NCI-H748 treated with DMSO at 0.1 percent for 48 hours (cell line): ENCODE results near the gene PTPRJ.
"Not testable (repeated sequence)": the region's sequence is repeated elsewhere in the genome, so short reads cannot be mapped to it uniquely, and the experiment has no call there.

Source experiments
- DNase-seq: peaks from one replicate; lab custom pipeline; 2025; lab: John Stamatoyannopoulos, UW

Gene PTPRJ

DNA sequence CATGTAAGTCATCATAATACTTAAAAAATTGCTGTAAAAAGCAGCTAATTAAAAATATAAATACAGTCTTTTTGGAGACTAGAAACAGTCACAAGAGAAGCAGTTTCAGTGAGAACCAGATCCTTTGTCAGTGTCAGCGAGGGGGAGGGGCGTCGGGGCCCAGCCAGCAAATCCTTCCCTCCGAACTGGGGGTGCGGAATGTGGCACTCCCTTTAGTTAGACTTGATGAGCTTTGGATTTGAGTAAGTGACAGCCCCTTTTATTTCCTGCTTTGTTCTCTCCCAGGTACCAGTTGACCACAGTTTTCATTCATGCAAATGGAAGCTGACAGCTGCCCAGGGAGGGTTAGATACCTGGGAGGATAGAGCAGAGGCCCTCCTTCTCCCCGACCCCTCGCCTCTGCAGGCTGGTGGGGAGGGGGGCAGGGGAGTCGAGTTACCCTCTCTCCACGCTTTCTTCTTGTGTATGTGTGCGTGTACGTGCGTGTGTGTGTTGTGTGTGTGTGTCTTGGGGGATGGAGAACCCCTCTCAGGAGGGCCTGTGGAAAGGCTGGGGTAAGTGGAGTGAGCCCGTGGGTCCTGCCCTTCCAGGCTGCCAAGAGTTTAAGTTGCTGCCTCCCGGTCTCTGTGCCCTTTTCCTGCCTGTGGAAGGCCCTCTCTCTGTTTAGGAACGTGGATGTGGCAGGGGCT, 38.3 kb downstream of the PTPRJ start:
- no peak for DNase-seq

DNA sequence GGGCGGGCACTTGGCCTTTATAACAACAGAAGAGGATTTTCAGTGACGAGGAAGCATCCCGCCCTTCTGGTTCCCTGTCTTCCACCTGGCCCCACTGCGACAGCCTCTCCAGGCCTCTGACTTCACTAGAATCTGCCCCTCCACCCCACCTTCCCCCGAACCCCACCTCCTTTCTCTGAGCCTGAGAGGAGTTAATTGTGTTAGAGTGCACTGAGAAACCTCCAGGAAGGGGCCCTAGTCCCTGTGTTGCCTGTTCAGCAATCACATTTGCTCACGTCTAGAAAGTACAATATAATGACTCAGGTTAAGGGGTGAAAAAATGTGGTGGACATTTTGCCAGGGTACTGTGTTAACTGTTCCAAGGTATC, 38.8 kb downstream of the PTPRJ start:
- no peak for DNase-seq

DNA sequence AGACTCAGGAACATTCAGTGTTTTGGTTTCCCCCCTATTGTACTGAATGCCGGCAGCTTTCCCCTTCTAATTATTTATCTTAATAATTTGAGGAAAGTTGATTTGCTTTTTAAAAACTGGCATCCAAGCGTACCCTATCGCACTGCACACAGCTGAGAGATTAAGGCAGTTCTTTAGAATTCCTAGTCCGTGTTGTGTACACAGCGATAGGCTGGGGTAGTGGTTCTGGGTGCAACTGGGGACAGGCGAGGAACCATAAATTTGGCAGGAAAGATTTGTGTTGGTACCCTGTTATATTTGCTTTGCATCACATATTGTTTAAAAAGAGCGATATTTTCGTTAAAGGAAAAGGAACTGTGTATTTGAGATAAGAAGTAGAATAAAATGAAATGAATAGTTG, 39.2 kb downstream of the PTPRJ start:
- no peak for DNase-seq

DNA sequence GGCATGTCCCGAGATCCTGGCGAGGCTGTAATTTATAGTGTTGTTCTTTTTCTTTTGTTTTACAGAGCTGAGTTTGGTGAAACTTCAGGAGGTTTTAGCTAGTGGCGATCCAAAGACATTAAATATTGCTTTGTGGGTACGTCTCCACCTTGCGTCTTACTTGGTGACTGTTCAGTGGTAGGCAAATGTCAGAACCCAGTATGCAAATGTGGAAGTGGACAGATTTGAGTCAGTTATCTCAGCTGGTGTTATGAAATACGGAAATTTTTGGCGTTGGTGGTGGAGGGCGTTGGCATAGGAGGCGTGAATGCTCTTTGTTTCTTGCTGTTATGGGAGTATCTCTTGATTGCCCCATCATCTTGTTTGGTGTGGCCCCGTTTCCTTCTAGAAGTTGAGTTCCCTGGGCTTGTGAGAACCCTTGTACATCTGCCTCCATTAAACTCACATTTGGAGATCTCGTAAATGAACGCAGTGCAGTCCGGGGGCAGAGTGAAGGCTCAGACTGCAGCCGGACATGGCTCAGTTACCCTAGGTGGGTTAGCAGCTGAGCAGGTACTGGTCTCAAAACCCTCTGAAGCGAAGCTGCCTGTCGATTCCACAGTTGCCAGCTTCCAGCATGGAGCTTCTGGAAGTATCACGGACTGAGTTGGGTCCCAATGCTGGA, 39.9 kb downstream of the PTPRJ start:
- no peak for DNase-seq

DNA sequence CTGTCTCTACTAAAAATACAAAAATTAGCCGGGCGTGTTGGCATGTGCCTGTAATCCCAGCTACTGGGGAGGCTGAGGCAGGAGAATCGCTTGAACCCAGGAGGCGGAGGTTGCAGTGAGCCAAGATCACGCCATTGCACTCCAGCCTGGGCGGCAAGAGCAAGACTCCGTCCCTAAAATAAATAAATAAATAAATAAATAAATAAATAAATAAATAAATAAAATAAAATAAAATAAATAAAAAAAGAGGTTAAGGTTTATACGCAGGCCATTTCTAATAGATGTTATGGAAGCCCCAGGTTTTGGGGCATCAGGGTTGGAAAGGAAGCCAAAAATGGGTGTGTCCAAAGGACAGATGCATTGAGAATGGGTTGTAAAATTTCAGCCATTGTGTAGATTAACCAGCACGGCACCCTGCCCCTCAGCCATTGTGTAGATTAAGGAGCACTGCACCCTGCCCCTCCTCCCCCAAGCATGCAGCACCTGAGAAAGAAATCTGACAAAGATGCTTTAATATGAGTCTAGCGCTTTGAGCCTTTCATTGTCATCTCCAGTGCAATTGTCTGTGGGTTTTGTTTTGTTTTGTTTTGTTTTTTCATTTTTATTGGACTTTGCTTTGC, 41.0 kb downstream of the PTPRJ start:
- DNase-seq, result not testable (repeated sequence)

DNA sequence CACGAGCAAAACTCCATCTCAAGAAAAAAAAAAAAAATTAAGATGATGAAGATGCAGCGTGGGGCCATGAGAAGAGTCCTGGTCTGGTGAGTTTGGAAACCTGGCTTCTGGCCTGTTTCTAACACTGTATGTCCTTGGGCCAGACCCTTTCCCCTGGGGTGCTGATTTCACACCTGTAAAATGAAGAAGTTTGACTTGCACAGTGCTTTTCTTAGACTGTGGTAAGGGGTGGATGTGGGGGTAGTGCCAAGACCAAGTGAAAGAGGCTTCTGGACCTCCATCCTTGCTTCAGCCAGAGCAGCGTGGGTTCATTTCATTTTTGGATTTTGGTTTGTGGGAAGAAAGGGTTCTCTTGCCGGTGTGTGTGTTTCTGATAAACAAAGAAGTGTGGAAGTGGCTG, 42.1 kb downstream of the PTPRJ start:
- DNase-seq, result no peak

DNA sequence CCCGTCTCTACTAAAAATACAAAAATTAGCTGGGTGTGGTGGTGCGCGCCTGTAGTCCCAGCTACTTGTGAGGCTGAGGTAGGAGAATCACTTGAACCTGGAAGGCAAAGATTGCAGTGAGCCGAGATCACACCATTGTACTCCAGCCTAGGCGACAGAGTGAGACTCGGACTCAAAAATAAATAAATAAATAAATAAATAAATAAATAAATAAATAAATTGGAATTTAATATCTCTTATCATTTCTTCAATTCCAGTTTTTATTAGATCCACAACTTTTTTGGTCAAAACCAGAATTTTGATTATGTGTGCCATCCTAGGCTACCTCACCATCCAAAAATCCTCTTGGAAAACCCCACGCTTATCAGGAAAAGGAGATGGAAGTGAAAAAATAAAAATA, 43.2 kb downstream of the PTPRJ start:
- DNase-seq, result not testable (repeated sequence)

DNA sequence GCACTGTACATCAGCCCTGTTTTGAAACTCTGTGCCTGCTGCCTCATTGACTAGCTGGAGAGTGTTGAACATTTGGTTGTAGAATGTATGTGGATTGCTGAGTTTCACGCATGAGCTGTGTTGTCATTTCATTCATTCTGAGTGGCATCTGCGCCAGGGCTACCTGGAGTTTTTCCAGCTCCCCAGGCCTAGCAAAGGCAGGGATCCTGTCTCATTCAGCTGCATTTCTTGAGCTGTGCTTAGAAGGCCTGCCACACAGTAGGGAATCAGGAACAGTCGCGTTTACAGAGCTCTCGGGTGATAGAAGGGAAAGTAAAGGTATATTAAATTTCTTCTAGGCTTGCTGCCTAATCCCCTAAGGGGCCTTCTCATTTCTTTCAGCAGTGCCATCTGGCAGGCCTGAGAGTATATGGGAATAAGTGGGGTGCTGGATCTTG, 44.3 kb downstream of the PTPRJ start:
- DNase-seq, result no peak

DNA sequence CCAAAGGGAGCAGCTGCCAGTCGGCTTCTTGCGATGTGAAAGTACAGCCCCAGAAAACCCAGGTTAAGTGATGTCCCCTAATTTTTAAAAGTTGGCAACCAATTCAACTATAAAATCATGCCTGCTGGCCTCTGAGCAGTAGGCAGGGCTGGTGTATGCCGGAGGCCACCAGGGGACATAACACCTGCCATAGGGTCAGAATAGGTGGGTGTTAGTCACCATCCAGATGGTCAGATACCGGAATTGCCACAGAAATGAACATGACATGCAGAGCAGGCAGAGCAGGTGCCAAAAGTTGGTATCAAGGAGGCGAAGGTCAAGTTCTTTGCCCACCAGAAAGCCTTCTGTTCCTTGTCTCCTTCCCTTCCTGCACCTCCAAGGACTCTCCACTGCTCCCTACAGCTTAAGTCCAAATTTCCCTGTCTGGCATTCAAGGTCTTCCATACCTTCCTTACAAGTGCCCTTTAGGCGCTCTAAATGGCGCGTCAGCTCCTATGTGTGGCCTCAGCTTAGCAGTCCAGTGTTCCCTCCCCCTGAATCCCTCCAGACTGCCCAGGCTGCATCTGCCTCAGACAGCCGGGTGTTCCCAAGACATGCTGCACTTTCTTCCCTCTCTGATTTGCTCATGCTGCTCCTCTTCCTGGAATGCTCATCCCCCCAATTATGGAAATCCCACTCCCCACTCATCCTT, 45.1 kb downstream of the PTPRJ start:
- DNase-seq, result no peak

DNA sequence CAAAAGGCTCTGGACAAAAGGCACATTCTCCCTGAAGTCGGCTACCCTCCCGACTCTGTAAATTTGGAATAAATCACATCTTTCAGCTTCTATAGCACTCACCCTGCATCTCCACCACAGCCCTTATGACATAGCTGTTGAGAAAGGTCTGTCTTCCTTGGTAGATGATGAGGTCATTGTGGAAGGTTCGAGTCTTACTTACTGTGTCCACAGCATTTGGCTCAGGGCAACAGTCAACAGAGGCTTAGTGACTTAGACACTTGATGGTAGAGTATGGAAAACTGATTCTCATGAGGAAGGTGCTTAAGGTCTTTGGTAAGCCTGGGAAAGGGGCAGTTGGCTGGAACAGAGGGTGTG, 45.6 kb downstream of the PTPRJ start:
- DNase-seq, result no peak

DNA sequence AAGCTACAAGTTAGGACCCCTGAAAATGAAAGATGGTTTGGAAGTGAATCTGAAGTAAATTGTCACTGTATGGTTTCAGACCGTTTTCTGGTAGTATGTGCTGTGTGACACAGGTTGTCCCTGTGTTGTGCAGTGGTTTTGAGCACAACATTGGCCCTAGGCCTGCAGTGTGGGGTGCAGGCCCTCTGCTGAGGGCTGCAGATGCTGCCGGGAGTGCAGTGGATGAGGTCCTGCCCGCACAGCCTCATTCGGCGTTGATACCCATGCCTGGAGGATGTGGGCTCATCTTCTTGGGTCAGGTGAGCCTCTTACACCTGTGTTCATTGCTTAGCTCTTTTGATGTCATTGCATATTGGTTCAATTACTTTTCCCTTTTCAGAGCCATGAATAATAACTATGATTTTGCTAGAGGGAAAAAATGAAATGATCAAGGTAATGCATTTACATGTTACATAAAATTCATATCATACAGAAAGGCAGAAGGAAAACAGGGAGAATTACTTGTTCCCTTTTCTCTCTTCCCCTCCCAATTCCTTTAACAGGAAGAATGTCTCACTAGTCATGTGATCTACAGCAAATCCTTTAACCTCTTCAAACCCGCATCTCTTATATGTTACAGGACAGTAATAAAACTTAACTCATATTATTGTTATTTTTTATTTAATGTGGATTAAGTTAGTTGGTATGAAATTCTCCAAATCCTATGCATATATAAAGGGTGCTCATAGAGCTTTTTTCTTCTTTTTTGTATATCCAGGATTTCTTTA, 48.7 kb downstream of the PTPRJ start:
- DNase-seq, result no peak

DNA sequence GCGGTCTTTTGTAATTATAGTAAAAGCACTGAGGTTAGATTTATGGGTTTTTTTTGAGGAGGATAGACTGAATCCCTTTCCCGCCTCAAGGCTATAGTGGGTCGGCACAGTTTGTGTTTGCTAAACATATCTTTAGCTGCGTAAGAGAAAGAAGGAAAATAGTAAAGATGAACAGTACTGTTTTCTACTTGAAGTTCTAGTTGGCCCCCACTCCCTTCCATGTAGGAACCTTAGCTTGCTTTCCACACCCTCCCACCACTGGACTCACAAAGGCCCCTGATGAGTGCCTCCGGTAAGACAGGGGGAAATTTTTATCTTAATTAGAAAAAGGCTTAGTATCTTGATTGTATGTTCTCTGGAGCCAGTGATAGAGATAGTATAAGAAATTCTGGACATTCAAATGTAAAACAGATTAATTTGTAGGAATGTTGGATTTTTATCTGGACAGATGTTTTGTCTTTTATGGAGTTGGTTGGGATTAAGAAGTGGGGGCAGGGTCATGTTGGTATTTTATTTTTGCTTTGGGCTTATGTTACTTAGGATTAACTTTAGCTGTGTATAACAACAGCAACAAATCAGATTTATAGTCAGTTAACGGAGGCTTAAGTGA, 49.4 kb downstream of the PTPRJ start:
- DNase-seq, result no peak

DNA sequence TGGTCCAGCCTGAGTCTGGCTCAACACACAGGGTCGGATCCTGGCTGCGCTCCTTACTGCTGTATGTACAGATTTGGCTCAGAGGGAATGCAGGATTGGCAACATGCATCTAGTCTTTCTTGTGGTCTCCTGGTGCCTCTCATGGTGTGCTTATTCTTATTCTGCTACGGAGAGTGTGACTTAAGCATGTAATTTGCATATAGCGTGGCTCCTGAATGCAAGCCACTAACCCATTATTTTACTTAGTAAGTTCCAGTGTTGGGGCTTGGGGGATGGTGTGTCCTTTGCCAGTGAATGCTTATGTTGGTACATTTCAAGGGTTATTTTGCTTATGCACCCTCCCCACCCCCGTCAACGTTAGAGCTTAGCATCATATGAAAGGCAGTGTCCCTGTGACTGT, 51.2 kb downstream of the PTPRJ start:
- DNase-seq, result no peak

DNA sequence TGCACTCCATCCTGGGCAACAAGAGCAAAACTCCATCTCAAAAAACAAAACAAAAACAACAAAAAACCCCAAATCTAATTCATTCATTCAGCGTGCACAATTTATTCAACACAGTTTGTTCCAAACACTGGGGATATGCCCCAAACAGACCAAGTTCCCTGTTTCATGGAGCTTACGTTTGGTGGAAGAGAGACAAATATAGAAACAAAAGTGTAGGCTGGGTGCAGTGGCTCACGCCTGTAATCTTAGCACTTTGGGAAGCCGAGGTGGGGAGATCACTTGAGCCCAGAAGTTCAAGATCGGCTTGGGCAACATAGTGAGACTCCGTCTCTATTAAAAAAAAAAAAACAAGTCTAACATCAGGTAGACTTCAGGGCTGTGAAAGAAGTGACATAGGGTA, 52.4 kb downstream of the PTPRJ start:
- no peak for DNase-seq

DNA sequence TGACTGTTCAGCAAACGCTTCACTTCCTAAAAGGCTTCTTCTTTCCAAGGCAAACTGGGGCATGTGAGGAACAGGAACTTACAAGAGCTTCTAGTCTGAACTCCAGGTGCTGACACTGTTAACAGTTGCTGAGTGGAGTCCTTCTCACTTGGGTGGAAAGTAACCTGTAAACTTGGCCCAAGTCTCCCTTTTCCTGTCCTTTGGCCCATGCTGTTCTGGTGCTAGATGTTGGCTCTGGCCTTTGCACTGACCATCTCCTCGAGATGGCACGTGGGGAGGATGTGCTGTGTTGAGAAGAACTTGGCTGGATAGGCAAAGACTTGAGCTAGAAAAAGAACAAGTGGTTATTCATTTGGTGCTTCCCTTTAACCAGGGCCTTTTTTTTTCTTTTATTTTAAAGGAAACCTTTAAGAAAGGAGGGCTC, 53.6 kb downstream of the PTPRJ start:
- DNase-seq, result no peak

DNA sequence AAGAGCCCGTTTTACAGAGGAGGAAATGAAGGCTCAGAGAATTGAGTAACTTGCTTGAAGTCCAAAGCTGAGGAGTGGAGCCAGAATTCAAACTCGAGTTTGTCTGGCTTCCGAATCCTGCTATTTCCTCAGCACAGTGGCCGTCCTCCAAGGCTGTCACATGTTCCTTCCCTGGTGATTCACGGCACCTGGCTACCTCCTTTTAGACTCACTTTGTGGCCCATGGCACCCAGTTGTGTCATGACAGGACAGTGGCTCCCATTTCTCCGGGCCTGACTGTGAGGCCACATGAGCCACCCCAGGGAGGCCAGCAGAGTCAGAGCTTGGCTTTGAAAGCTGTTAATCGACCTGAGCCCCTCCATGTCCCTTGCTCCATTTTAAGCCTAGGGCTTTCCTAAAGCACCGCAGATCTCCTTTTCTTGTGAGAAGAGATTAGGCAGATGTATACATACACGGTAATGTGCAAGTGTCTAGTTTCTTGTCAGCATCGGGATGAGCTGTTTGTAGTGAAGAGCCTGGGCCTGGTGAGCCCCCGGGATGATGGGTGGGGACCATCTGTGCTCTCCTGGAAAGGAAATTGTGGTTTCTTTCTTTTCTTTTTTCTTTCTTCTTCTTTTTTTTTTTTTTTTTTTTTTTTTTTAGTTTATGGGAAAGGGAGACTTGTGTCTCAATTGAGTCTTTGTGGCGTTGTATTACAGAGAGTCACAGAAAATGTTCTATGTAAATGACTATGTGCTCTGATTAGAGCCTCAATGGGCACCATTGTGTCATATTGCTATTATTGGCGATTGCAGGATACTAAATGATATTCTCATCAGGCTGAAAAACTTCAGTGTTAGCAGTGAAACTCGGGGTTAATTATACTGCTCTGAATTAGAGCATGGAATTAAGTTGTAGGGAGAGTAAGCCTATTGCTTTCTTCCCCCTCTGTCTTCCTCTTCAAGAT, 54.8 kb downstream of the PTPRJ start:
- no peak for DNase-seq

DNA sequence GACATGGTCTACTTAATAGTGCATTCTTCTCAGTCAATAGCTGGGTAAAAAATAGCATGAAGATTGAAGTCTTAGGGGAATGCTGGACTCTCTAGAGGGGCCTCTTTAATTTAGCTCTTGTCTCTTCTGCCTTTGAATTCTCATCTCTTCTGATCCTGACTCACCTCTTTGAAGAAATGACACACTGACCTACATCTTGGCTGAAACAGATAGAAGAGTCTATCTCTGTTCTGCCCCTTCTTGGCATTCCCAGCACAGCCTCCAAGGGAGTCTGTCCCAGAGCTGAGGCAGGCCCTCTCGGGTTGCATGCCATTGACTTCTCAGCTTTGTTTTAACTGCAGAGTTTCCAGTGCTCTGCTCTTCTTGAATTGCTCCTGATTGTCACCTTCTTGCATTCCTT, 55.7 kb downstream of the PTPRJ start:
- no peak for DNase-seq

DNA sequence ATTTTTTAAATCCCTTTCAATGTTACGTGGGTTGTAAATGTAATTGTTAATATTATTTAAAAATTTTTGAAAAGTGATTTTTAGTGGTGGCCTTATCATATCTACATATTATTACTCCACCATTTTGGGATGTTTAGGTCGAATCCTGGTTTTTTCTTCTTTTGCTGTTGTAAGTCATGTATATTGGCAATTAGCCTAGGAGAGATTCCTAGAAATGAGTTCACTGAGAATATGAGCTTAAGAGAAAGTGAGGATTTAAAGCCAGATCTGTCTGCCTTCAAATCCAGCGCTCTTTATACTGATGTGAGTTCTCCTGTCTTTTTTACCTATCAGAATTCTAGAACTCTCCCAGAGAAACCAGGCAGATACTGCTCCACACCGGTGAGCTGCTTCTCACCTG, 56.1 kb downstream of the PTPRJ start:
- no peak for DNase-seq

DNA sequence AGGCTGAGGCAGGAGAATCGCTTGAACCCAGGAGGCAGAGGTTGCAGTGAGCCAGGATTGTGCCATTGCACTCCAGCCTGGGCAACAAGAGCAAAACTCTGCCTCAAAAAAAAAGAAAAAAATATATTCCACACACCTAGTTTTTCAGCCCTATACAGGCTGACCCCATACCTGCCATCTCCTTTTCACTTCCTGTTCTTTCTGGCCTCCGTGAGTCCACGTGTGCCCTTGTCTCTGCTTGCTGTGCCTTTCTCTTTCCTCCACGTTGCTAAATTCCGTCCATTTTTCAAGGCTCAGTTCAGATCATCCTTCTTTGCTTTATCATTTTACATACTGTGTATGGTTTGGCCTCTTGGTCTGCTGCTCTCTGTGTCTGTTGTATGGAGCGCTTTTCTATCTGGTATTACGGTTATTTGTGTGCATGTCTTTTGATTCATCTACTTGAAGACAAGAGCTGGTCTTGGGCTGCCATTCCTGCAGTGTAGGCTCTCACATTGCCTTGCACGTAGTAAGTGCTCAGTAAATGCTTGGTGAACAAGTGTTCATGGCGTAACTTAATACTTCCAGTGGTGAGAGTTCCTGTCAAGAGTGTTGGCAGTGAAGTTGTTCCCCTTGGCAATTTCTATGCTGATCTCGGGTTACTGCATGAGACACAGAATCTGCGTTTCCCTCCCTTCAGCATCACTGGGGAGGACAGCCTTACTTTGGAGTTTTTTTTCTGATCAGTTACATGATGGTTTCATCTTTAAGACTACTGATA, 57.5 kb downstream of the PTPRJ start:
- DNase-seq, result no peak
